ENCODE data around the gene SERGEF.

DNA sequence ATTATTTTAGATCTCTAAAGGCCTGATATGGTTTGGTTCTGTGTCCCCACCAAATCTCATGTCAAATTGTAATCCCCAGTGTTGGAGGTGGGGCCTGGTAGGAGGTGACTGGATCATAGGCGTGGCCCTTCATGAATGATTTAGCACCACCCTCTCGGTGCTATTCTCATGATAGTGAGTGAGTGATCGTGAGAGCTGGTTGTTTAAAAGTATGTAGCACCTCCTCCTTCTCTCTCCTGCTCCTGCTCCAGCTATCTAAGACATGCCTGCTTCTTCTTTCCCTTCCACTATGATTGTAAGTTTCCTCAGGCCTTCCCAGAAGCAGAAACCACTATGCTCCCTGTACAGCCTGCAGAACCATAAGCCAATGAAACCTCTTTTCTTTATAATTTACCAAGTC lies 114.1 kb downstream of the SERGEF start:
- TF ChIP-seq, protein P1, sequence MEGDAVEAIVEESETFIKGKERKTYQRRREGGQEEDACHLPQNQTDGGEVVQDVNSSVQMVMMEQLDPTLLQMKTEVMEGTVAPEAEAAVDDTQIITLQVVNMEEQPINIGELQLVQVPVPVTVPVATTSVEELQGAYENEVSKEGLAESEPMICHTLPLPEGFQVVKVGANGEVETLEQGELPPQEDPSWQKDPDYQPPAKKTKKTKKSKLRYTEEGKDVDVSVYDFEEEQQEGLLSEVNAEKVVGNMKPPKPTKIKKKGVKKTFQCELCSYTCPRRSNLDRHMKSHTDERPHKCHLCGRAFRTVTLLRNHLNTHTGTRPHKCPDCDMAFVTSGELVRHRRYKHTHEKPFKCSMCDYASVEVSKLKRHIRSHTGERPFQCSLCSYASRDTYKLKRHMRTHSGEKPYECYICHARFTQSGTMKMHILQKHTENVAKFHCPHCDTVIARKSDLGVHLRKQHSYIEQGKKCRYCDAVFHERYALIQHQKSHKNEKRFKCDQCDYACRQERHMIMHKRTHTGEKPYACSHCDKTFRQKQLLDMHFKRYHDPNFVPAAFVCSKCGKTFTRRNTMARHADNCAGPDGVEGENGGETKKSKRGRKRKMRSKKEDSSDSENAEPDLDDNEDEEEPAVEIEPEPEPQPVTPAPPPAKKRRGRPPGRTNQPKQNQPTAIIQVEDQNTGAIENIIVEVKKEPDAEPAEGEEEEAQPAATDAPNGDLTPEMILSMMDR (IDR thresholded peaks at IDR 0.05): no peak
- no peak for TF ChIP-seq POLR2A (IDR thresholded peaks at IDR 0.05)

All from ovary (tissue), 3 donors.